Measurements from ENCODE around the gene PPARD.

DNA sequence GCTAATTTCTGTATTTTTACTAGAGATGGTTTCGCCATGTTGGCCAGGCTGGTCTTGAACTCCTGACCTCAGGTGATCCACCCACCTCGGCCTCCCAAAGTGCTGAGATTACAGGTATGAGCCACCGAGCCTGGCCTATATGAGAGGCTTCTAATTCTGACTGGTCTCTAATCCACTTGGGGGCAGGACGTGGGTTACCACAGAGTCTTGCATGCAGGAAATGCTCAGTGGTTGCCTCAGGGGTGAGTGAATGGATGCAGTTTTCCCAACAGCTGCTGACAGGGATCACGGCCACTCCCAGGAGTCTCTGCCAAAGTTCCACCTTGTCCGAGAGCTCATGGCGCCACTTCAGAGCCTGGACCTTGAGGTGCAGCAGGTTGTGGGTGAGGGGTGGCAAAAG is 103.3 kb downstream of the PPARD start:
- TF ChIP-seq, protein P1, sequence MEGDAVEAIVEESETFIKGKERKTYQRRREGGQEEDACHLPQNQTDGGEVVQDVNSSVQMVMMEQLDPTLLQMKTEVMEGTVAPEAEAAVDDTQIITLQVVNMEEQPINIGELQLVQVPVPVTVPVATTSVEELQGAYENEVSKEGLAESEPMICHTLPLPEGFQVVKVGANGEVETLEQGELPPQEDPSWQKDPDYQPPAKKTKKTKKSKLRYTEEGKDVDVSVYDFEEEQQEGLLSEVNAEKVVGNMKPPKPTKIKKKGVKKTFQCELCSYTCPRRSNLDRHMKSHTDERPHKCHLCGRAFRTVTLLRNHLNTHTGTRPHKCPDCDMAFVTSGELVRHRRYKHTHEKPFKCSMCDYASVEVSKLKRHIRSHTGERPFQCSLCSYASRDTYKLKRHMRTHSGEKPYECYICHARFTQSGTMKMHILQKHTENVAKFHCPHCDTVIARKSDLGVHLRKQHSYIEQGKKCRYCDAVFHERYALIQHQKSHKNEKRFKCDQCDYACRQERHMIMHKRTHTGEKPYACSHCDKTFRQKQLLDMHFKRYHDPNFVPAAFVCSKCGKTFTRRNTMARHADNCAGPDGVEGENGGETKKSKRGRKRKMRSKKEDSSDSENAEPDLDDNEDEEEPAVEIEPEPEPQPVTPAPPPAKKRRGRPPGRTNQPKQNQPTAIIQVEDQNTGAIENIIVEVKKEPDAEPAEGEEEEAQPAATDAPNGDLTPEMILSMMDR (IDR thresholded peaks at IDR 0.05; ENCODE audit: low read depth, low read length) = no peak
- TF ChIP-seq MYC (IDR thresholded peaks at IDR 0.05; ENCODE audit: low read depth, low read length) (no peak), POLR2A (IDR thresholded peaks at IDR 0.05; ENCODE audit: extremely low read depth, insufficient read length) (no peak)
